ENCODE measurements around the gene KAZALD1. TPM values are rescaled to one million over a fixed set of nuclear protein-coding genes. Genes with fewer than 3 reads are reported as not detected.

KAZALD1 gene
- total RNA-seq, 1 experiment from 2014 or later, result 16.0 TPM

DNA sequence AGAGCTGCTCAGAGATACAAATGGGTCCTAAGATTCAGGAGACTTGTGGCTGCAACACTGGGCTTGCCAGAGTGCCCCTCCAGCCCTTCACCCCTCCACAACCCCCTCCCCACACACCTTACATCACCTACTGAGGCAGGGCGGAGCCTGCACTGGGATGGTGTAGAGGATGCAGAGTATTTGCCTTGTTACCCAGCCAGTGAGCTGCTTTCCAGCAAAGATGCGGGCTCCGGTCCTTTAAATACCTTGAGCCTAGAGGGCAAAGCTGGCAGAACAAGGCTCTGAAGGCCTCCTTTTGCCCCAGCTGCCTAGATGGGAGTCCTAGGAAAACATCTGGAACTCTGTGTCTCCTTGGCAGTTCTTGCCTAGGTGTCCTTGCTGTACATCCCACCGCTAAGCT is 34.6 kb downstream of the KAZALD1 start:
- Histone ChIP-seq H2AFZ (ENCODE audit: low read depth, low read length, poor library complexity, severe bottlenecking) (no peak overlapping the region), H3K27ac (ENCODE audit: low read depth, low read length) (no peak overlapping the region), H3K9ac (ENCODE audit: low read length) (no peak overlapping the region), H3K36me3 (ENCODE audit: control insufficient read depth in 1 of 2, insufficient read depth in 2 of 2, low read length in 2 of 2) (no peaks in the 10 kb centered on the region), H3K27me3 (ENCODE audit: insufficient read depth, low read length) (peaks cover 6% of the 10 kb centered on the region; the same call in 1 of the 2 replicates), H3K9me3 (ENCODE audit: control insufficient read depth in 1 of 2, insufficient read depth in 1 of 2, low read depth in 1 of 2, low read length in 2 of 2) (no peaks in the 10 kb centered on the region), H3K9me2 (ENCODE audit: insufficient read depth) (no peaks in the 10 kb centered on the region), H4K20me1 (ENCODE audit: insufficient read depth) (no peaks in the 10 kb centered on the region), H3K4me1 (ENCODE audit: control insufficient read depth in 1 of 2, insufficient read depth in 2 of 2, low read length in 2 of 2) (peaks cover 0 to 23% of the 10 kb centered on the region in 2 experiments; a peak in 2 of 4 replicates), H3K79me2 (ENCODE audit: insufficient read depth, low read length) (no peaks in the 10 kb centered on the region), H3K4me2 (ENCODE audit: low read length) (no peak overlapping the region), H3K4me3 (replicated peaks in 1 of 2; ENCODE audit: low read depth in 1 of 2, low read length in 2 of 2) (no peak overlapping the region)
- ATAC-seq (no peak), DNase-seq (ENCODE audit: low read depth, low spot score) (no peak)
- BruUV-seq (replicated peaks), result no TSS peak
- TF ChIP-seq, protein P1, sequence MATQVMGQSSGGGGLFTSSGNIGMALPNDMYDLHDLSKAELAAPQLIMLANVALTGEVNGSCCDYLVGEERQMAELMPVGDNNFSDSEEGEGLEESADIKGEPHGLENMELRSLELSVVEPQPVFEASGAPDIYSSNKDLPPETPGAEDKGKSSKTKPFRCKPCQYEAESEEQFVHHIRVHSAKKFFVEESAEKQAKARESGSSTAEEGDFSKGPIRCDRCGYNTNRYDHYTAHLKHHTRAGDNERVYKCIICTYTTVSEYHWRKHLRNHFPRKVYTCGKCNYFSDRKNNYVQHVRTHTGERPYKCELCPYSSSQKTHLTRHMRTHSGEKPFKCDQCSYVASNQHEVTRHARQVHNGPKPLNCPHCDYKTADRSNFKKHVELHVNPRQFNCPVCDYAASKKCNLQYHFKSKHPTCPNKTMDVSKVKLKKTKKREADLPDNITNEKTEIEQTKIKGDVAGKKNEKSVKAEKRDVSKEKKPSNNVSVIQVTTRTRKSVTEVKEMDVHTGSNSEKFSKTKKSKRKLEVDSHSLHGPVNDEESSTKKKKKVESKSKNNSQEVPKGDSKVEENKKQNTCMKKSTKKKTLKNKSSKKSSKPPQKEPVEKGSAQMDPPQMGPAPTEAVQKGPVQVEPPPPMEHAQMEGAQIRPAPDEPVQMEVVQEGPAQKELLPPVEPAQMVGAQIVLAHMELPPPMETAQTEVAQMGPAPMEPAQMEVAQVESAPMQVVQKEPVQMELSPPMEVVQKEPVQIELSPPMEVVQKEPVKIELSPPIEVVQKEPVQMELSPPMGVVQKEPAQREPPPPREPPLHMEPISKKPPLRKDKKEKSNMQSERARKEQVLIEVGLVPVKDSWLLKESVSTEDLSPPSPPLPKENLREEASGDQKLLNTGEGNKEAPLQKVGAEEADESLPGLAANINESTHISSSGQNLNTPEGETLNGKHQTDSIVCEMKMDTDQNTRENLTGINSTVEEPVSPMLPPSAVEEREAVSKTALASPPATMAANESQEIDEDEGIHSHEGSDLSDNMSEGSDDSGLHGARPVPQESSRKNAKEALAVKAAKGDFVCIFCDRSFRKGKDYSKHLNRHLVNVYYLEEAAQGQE (IDR thresholded peaks at IDR 0.05; ENCODE audit: low read depth), result no peak
- no peak for TF ChIP-seq POLR2A (IDR thresholded peaks at IDR 0.05; ENCODE audit: borderline replicate concordance, extremely low read depth, insufficient read depth, insufficient read length)
- no peak for TF ChIP-seq TCF7L2 (IDR thresholded peaks at IDR 0.05; ENCODE audit: borderline replicate concordance, extremely low read depth, insufficient read depth, insufficient read length)
- TF ChIP-seq, protein P2, sequence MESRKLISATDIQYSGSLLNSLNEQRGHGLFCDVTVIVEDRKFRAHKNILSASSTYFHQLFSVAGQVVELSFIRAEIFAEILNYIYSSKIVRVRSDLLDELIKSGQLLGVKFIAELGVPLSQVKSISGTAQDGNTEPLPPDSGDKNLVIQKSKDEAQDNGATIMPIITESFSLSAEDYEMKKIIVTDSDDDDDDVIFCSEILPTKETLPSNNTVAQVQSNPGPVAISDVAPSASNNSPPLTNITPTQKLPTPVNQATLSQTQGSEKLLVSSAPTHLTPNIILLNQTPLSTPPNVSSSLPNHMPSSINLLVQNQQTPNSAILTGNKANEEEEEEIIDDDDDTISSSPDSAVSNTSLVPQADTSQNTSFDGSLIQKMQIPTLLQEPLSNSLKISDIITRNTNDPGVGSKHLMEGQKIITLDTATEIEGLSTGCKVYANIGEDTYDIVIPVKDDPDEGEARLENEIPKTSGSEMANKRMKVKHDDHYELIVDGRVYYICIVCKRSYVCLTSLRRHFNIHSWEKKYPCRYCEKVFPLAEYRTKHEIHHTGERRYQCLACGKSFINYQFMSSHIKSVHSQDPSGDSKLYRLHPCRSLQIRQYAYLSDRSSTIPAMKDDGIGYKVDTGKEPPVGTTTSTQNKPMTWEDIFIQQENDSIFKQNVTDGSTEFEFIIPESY (IDR thresholded peaks at IDR 0.05; ENCODE audit: extremely low read depth, insufficient replicate concordance, low read length), result no peak
- no peak for TF ChIP-seq EGR1 (IDR thresholded peaks at IDR 0.05; ENCODE audit: low read depth)
- TF ChIP-seq SRF (IDR thresholded peaks at IDR 0.05; ENCODE audit: low read depth), result no peak
- TF ChIP-seq ATF3 (IDR thresholded peaks at IDR 0.05), result no peak
- no peak for TF ChIP-seq JUND (IDR thresholded peaks at IDR 0.05)
- no peak for TF ChIP-seq ZFX (IDR thresholded peaks at IDR 0.05)
- TF ChIP-seq YY1 (IDR thresholded peaks at IDR 0.05; ENCODE audit: extremely low read depth, insufficient replicate concordance, low read depth, low read length), result no peak
- no peak for TF ChIP-seq EZH2phosphoT487 (IDR thresholded peaks at IDR 0.05; ENCODE audit: borderline replicate concordance)
- no peak for TF ChIP-seq EZH2 (IDR thresholded peaks at IDR 0.05)
- TF ChIP-seq, protein P3, sequence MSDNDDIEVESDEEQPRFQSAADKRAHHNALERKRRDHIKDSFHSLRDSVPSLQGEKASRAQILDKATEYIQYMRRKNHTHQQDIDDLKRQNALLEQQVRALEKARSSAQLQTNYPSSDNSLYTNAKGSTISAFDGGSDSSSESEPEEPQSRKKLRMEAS (IDR thresholded peaks at IDR 0.05), result no peak
- TF ChIP-seq, protein P4, sequence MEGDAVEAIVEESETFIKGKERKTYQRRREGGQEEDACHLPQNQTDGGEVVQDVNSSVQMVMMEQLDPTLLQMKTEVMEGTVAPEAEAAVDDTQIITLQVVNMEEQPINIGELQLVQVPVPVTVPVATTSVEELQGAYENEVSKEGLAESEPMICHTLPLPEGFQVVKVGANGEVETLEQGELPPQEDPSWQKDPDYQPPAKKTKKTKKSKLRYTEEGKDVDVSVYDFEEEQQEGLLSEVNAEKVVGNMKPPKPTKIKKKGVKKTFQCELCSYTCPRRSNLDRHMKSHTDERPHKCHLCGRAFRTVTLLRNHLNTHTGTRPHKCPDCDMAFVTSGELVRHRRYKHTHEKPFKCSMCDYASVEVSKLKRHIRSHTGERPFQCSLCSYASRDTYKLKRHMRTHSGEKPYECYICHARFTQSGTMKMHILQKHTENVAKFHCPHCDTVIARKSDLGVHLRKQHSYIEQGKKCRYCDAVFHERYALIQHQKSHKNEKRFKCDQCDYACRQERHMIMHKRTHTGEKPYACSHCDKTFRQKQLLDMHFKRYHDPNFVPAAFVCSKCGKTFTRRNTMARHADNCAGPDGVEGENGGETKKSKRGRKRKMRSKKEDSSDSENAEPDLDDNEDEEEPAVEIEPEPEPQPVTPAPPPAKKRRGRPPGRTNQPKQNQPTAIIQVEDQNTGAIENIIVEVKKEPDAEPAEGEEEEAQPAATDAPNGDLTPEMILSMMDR (IDR thresholded peaks at IDR 0.05 in 2 of 3, conservative IDR thresholded peaks at IDR 0.05 in 1 of 3; ENCODE audit: borderline replicate concordance in 1 of 3, insufficient read depth in 1 of 3, low read depth in 2 of 3, low read length in 2 of 3), result no peak
- no peak for TF ChIP-seq POLR2AphosphoS5 (IDR thresholded peaks at IDR 0.05; ENCODE audit: low read depth, low read length)
- CTCF ChIA-PET, result interaction anchor here (0.7 to 9.5 kb wide), 15 partner anchors 10 to 474 kb away, joined by 3 to 414 read pairs (median 13); partner anchors contain the start of gene KAZALD1
- intact Hi-C loops (cut with micrococcal nuclease), result no loop called here
- RAD21 ChIA-PET (ENCODE audit: low non-redundant PET in 1 of 2, low total read pairs in 2 of 2, uncharacterized antibody in 2 of 2, unreplicated experiment in 2 of 2), result interaction anchor here (2.0 to 3.9 kb wide), 2 partner anchors 45 kb away, joined by 44 to 92 read pairs; no protein-coding TSS in a partner anchor
- POLR2A ChIA-PET, result interaction anchor here (1.7 to 2.9 kb wide), 3 partner anchors 43 to 65 kb away, joined by 3 to 36 read pairs (median 7); partner anchors contain the start of genes PDZD7 and SFXN3

All from HCT116 (cell line).